Measurements from ENCODE around the gene USP9X. TPM values are rescaled to one million over a fixed set of nuclear protein-coding genes. Genes with fewer than 3 reads are reported as not detected.

USP9X gene
- total and polyA plus RNA-seq, 2 donors (not counting 3 experiments of a cell fraction or from before 2014, with no cell fraction given), result 13.7 to 66.8 TPM

- Histone ChIP-seq H3K79me2 (ENCODE audit: control insufficient read depth, insufficient read depth, low read length) (peaks cover 99% of the 10 kb centered on the region), H3K27me3 (ENCODE audit: control insufficient read depth in 2 of 2, insufficient read depth in 2 of 2, low read length in 2 of 2) (no peaks in the 10 kb centered on the region), H3K4me1 (ENCODE audit: control insufficient read depth, extremely low read depth, insufficient read depth, low read length) (peaks cover 3% of the 10 kb centered on the region), H3K9ac (replicated peaks; ENCODE audit: extremely low read depth, insufficient read depth, low read length) (no peak overlapping the region), H2AFZ (ENCODE audit: low read depth, low read length) (no peak overlapping the region), H3K4me3 (replicated peaks in 1 of 3; ENCODE audit: insufficient read depth in 1 of 3, low read depth in 1 of 3, low read length in 3 of 3) (no peak overlapping the region), H3K9me3 (replicated peaks; ENCODE audit: control insufficient read depth, insufficient read depth, low read length) (no peaks in the 10 kb centered on the region), H3K9me1 (replicated peaks; ENCODE audit: control insufficient read depth, extremely low read depth, insufficient read depth, low read length) (no peaks in the 10 kb centered on the region), H3K4me2 (ENCODE audit: insufficient read depth, low read length) (no peak overlapping the region), H4K20me1 (replicated peaks; ENCODE audit: control insufficient read depth, extremely low read depth, insufficient read depth, low read length) (peaks cover 4% of the 10 kb centered on the region), H3K27ac (ENCODE audit: insufficient read depth, low read depth, low read length) (no peak overlapping the region), H3K36me3 (ENCODE audit: control insufficient read depth in 2 of 2, extremely low read depth in 1 of 2, insufficient read depth in 2 of 2, low read length in 2 of 2) (no peaks in the 10 kb centered on the region)
- POLR2A ChIA-PET, result no interaction called here
- FAIRE-seq (no peak), DNase-seq (ENCODE audit: low read depth, low spot score) (no peak)
- no TSS peak for BruUV-seq (replicated peaks)
- dilution Hi-C loops (cut with MboI; ENCODE audit: extremely low pct_ligation_motif_present, low sequenced_read_pairs), result no loop called here
- intact Hi-C loops (cut with micrococcal nuclease), result no loop called here
- TF ChIP-seq JUN (IDR thresholded peaks at IDR 0.05; ENCODE audit: borderline replicate concordance, insufficient read depth, insufficient read length, low read depth) (no peak), MAX (IDR thresholded peaks at IDR 0.05; ENCODE audit: insufficient read depth, insufficient read length) (no peak), FOS (IDR thresholded peaks at IDR 0.05; ENCODE audit: borderline replicate concordance, insufficient read depth, low read length) (no peak), POLR2A (IDR thresholded peaks at IDR 0.05; ENCODE audit: low read depth, low read length) (no peak)
- CTCF ChIA-PET, result no interaction called here
Measured at GRCh38 chrX:41095174-41095573, 9.9 kb downstream of the USP9X start.

GRCh38 chrX:41095908-41096307 is 10.7 kb downstream of the USP9X start:
- Histone ChIP-seq H3K4me2 (ENCODE audit: insufficient read depth, low read length) (no peak overlapping the region), H3K27me3 (ENCODE audit: control insufficient read depth in 2 of 2, insufficient read depth in 2 of 2, low read length in 2 of 2) (no peaks in the 10 kb centered on the region), H4K20me1 (replicated peaks; ENCODE audit: control insufficient read depth, extremely low read depth, insufficient read depth, low read length) (peaks cover 4% of the 10 kb centered on the region), H3K4me1 (ENCODE audit: control insufficient read depth, extremely low read depth, insufficient read depth, low read length) (no peaks in the 10 kb centered on the region), H3K9me1 (replicated peaks; ENCODE audit: control insufficient read depth, extremely low read depth, insufficient read depth, low read length) (no peaks in the 10 kb centered on the region), H3K27ac (ENCODE audit: insufficient read depth, low read depth, low read length) (no peak overlapping the region), H3K4me3 (replicated peaks in 1 of 3; ENCODE audit: insufficient read depth in 1 of 3, low read depth in 1 of 3, low read length in 3 of 3) (no peak overlapping the region), H3K9ac (replicated peaks; ENCODE audit: extremely low read depth, insufficient read depth, low read length) (no peak overlapping the region), H2AFZ (ENCODE audit: low read depth, low read length) (no peak overlapping the region), H3K36me3 (ENCODE audit: control insufficient read depth in 2 of 2, extremely low read depth in 1 of 2, insufficient read depth in 2 of 2, low read length in 2 of 2) (no peaks in the 10 kb centered on the region), H3K79me2 (ENCODE audit: control insufficient read depth, insufficient read depth, low read length) (peaks cover 99% of the 10 kb centered on the region), H3K9me3 (replicated peaks; ENCODE audit: control insufficient read depth, insufficient read depth, low read length) (no peaks in the 10 kb centered on the region)
- DNase-seq (ENCODE audit: low read depth, low spot score), result no peak
- TF ChIP-seq POLR2A (IDR thresholded peaks at IDR 0.05; ENCODE audit: low read depth, low read length), result no peak
- no peak for TF ChIP-seq GATA2 (IDR thresholded peaks at IDR 0.05; ENCODE audit: insufficient read depth, insufficient read length, low read depth, low read length)
- no peak for TF ChIP-seq POLR2AphosphoS5 (IDR thresholded peaks at IDR 0.05; ENCODE audit: insufficient read depth, low read depth, low read length)
- ChIA-PET CTCF (interaction anchor here (1.3 to 1.8 kb wide), 2 partner anchors 19 to 218 kb away, joined by 4 to 5 read pairs; no protein-coding TSS in a partner anchor), POLR2A (no interaction called here)
- no TSS peak for BruUV-seq (replicated peaks)
- dilution Hi-C loops (cut with MboI; ENCODE audit: extremely low pct_ligation_motif_present, low sequenced_read_pairs) (no loop called here), intact Hi-C loops (cut with micrococcal nuclease) (no loop called here)
- FAIRE-seq, result no peak
